GM18873 (cell line): ENCODE measurements around the gene PLEKHA6.

ENCODE experiments used
- ATAC-seq: cut with Tn5 transposase; IDR thresholded peaks from one replicate; pipeline ENCODE4 v1.9.1; 2021; ENCODE audit warnings: mild to moderate bottlenecking, moderate library complexity, moderate number of reproducible peaks; ENCODE audit not compliant: unreplicated experiment, low FRiP score

Gene PLEKHA6

GRCh38 chr1:204222006-204222763 is 137.5 kb downstream of the PLEKHA6 start:
- no peak for ATAC-seq

- no peak for ATAC-seq
Measured at GRCh38 chr1:204221271-204221670, 138.5 kb downstream of the PLEKHA6 start.

- no peak for ATAC-seq
Measured at GRCh38 chr1:204219971-204220616, 139.6 kb downstream of the PLEKHA6 start.

- ATAC-seq = no peak
Measured at GRCh38 chr1:204218552-204218951, 141.2 kb downstream of the PLEKHA6 start.

- no peak for ATAC-seq
Measured at GRCh38 chr1:204217648-204218000, 142.1 kb downstream of the PLEKHA6 start.

GRCh38 chr1:204216880-204217647 is 142.7 kb downstream of the PLEKHA6 start:
- no peak for ATAC-seq

- ATAC-seq = no peak
Measured at GRCh38 chr1:204216236-204216635, 143.5 kb downstream of the PLEKHA6 start.

- peak; percentile 51 for ATAC-seq
Measured at GRCh38 chr1:204213668-204214662, 145.8 kb downstream of the PLEKHA6 start, which contains the start of gene GOLT1A. GOLT1A (minus strand) TSS chr1:204213988; CDS start chr1:204213906, 82 bp downstream.

GRCh38 chr1:204212715-204213114 is 147.0 kb downstream of the PLEKHA6 start:
- ATAC-seq = no peak

GRCh38 chr1:204211046-204211445 is 148.7 kb downstream of the PLEKHA6 start:
- no peak for ATAC-seq

- ATAC-seq = no peak
Measured at GRCh38 chr1:204207136-204207616, 152.6 kb downstream of the PLEKHA6 start.

- ATAC-seq = no peak
Measured at GRCh38 chr1:204206121-204206520, 153.6 kb downstream of the PLEKHA6 start.

GRCh38 chr1:204205486-204205885 is 154.2 kb downstream of the PLEKHA6 start:
- no peak for ATAC-seq

- no peak for ATAC-seq
Measured at GRCh38 chr1:204204944-204205343, 154.8 kb downstream of the PLEKHA6 start.

- ATAC-seq = no peak
Measured at GRCh38 chr1:204203206-204203767, 156.4 kb downstream of the PLEKHA6 start.

GRCh38 chr1:204202481-204202880 is 157.2 kb downstream of the PLEKHA6 start:
- no peak for ATAC-seq

- no peak for ATAC-seq
Measured at GRCh38 chr1:204201348-204202040, 158.2 kb downstream of the PLEKHA6 start.

- ATAC-seq = no peak
Measured at GRCh38 chr1:204199579-204199978, 160.2 kb downstream of the PLEKHA6 start.
